ENCODE measurements around the gene SCNN1A.
A peak's percentile ranks its signal among the peaks of the same experiment; 100 is the strongest.

SCNN1A gene

DNA sequence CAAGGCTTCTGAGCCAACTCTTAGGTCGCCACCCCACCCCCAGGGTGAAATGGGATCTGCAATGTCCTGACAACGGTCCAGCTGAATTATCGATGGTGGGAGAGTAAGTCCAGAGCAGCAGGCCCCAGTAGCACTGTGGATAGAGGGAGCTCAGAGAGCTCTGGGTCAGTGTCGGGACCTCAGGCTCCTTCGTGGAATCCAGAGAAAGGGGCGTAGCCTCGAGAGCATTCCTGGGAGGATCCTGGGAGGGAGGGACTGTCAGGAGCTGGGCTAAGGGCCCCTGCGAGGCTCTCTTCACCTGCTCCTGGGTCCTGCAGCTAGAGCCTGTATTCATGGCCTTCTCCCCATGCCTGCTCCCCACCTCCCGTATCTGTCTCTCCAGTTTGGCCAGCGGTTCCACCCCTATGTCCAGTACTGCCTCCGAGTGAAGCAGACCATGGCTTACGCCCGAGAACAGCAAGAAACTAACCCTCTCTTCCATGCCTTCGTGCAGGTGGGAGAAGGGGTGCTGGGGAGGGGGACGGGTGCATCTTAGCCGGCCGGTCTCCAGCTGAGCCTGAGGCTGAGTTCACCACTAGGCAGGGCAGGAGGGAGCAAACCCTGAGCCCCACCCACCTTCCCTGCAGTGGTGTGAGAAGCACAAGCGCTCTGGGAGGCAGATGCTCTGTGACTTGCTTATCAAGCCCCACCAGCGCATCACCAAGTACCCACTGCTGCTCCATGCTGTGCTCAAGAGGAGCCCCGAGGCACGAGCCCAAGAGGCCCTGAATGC lies 58.3 kb downstream of the SCNN1A start:
- DNase-seq (ENCODE audit: low read depth) = no peak
- no peak overlapping the region for H3K4me3 ChIP-seq (ENCODE audit: low read length)
- TF ChIP-seq, protein P1, sequence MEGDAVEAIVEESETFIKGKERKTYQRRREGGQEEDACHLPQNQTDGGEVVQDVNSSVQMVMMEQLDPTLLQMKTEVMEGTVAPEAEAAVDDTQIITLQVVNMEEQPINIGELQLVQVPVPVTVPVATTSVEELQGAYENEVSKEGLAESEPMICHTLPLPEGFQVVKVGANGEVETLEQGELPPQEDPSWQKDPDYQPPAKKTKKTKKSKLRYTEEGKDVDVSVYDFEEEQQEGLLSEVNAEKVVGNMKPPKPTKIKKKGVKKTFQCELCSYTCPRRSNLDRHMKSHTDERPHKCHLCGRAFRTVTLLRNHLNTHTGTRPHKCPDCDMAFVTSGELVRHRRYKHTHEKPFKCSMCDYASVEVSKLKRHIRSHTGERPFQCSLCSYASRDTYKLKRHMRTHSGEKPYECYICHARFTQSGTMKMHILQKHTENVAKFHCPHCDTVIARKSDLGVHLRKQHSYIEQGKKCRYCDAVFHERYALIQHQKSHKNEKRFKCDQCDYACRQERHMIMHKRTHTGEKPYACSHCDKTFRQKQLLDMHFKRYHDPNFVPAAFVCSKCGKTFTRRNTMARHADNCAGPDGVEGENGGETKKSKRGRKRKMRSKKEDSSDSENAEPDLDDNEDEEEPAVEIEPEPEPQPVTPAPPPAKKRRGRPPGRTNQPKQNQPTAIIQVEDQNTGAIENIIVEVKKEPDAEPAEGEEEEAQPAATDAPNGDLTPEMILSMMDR (IDR thresholded peaks at IDR 0.05; ENCODE audit: insufficient read depth, low read depth, low read length, missing control alignments) = no peak

DNA sequence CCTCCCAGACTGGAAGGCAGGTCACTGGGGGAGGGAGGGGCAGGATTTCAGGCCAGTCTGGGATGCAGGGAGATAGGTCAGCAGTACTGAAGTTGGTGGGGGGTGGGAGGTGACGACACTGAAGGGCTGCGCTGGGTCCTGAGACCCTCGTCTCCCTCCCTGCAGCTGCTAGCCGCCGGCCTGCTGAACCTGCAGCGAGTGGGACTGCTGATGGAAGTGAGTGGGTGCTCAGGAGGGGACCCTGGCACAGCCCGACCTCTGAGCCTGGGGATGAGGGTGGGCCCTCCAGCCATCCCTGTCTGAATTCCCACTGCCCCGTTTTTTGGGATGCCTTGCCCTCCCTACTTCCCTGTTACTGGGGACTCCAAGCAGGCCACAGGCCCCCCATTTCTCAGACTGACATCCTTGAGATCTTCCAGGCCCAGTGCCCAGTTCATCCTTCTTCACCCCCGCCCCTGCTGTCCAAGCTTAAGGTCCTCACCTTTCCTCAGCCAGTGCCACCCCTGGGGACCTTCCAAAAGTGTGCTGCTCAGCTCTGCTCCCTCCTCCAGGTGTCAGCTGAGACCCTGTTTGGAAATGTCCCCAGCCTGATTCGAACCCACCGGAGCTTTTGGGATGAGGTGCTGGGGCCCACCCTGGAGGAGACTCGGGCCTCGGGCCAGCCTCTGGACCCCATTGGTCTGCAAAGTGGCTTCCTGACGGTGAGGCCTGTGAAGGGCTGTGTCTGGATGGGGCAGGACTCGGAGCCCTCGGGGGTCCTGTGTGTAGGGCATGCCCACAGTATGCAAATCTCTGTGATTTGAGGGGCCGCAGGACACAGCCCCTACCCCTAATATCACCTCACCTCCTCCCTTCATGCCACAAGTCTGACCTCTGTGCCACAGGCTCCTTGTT lies 59.4 kb downstream of the SCNN1A start:
- TF ChIP-seq, protein P1 (IDR thresholded peaks at IDR 0.05; ENCODE audit: insufficient read depth, low read depth, low read length, missing control alignments) = no peak
- DNase-seq (ENCODE audit: low read depth) = no peak
- no peak overlapping the region for H3K4me3 ChIP-seq (ENCODE audit: low read length)

DNA sequence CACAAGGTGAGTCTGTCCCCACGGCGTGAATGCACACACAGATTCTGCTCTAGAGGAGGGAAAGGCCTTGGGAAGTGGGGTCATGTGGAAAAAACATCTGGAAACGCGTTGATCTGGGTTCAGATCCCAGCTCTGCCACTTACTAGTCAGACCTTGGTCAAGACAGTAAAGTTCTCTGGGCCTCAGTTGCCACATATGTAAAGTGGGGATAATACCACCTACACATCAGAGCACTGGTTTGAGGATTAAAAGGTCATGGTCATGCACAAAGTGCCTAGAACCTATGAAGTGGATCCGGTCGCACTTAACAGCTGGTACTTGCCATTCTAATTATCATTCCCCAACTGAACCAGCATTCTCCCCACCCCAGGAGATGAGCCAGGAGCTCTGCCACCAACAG lies 60.2 kb downstream of the SCNN1A start:
- TF ChIP-seq, protein P1 (IDR thresholded peaks at IDR 0.05; ENCODE audit: insufficient read depth, low read depth, low read length, missing control alignments) = no peak
- no peak for DNase-seq (ENCODE audit: low read depth)
- H3K4me3 ChIP-seq (ENCODE audit: low read length) = no peak overlapping the region

DNA sequence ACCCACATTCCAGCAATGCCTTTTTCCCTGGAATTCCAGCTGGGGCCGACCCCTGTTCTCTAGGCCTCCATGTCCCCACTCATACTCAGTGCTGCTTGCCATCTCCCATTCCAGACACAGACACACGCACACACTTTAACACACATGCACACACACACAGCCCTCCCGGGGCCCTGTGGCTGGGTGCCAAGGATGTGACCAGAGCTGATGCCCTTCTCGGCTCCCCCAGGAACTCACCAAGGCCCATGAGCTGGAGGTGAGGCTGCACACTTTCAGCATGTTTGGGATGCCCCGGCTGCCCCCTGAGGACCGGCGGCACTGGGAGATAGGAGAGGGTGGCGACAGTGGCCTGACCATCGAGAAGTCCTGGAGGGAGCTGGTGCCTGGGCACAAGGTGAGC lies 60.6 kb downstream of the SCNN1A start:
- no peak overlapping the region for H3K4me3 ChIP-seq (ENCODE audit: low read length)
- no peak for DNase-seq (ENCODE audit: low read depth)
- TF ChIP-seq, protein P1 (IDR thresholded peaks at IDR 0.05; ENCODE audit: insufficient read depth, low read depth, low read length, missing control alignments) = no peak

- TF ChIP-seq, protein P1 (IDR thresholded peaks at IDR 0.05; ENCODE audit: insufficient read depth, low read depth, low read length, missing control alignments) = peak; percentile 16
- DNase-seq (ENCODE audit: low read depth) = peak; percentile 66
- H3K4me3 ChIP-seq (ENCODE audit: low read length) = no peak overlapping the region
These were observed 61.9 kb downstream of the SCNN1A start for GRCh38 chr12:6313326-6313940.

DNA sequence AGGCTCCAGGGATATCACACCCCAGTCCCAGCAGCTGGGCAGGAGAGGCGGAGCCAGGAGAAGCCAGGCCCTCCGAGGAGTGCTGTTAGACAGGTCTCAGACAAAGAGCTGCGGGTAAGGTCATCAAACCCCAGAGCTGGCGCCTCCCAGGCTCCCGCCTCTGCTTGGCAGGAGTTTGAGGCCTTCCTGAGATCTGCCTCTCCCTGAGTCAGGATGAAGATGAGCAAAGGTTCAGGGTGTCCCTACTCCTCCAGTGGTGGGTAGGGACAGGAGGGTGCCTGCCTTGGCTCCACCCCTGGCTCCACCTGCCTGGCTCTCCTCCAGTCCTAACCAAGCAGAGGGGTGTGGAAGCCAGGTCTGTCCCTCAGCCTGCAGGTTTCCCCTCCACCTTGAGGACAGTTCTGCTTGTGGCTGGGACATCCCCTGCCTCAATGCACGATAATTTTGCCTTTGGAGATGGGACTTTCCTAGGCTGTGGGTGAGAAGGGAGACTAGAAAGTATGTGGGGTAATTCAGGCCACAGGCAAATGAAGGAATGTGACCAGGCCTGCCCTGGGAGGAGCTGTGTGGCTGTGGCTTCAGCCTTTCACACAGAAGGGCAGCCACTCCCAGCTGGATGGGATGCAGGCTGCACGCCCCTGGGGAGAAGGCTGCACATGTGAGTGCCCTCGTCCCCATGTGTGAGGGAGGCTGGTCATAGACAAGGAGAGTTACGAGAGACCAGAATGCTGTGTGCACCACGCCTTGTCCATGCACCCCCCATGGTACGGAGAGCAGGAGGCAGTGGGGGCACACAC lies 62.6 kb downstream of the SCNN1A start:
- no peak overlapping the region for H3K4me3 ChIP-seq (ENCODE audit: low read length)
- DNase-seq (ENCODE audit: low read depth) = peak; percentile 93

More for the DNA sequence above, 62.6 kb downstream of the SCNN1A start:
- TF ChIP-seq, protein P1 (IDR thresholded peaks at IDR 0.05; ENCODE audit: insufficient read depth, low read depth, low read length, missing control alignments) = peak; percentile 7

Measured in epithelial cell of esophagus (primary cell).